ENCODE measurements around the gene PDS5B. TPM values are rescaled to one million over a fixed set of nuclear protein-coding genes. Genes with fewer than 3 reads are reported as not detected.

The PDS5B gene
- total RNA-seq, 1 experiment from 2014 or later = 44.3 TPM

DNA sequence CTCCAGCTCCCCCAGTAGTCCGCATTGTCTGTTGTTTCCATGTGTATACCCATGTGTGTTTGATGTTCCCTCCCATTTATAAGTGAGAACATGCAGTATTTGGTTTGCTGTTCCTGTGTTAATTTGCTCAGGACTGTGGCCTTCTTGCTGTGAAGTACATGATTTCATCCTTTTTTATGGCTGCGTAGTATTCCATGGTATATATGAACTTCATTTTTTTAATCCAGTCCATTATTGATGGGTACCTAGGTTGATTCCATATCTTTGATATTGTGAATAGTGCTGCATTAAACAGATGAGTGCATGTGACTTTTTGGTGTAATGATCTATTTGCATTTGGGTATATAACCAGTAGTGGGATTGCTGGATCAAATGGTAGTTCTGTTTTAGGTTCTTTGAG lies 175.2 kb downstream of the PDS5B start (continued):
- TF ChIP-seq JUN (CRISPR knock-in tag; IDR thresholded peaks at IDR 0.05) = no peak
- TF ChIP-seq, protein P1, sequence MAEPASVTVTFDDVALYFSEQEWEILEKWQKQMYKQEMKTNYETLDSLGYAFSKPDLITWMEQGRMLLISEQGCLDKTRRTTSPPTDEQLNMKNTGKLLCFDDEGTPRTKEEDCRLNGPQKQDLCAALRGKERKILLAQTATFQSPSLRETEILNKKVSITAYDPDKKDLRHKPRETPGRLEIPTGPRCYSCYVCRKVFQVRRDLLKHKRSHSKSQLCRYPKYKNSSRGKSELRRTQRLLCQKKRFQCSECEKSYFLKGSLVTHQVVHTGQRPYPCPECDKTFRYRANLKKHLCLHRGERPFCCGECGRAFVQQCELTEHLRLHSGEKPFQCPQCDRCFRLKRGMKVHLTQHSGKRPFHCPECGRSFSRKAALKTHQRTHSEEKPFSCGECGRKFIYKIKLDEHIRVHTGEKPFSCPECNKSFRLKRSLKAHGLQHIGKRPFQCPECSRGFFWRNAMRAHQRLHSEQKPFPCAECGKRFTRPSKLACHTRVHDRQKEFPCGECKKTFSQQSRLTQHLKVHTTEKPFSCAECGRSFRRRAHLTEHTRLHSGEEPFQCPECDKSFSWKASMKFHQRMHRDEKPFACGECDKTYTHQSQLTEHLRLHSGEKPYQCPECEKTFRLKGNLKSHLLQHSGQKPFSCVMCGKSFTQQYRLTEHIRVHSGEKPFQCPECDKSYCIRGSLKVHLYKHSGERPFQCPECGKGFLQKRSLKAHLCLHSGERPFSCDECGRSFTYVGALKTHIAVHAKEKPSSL (CRISPR knock-in tag; conservative IDR thresholded peaks at IDR 0.05) = no peak
- TF ChIP-seq, protein P2, sequence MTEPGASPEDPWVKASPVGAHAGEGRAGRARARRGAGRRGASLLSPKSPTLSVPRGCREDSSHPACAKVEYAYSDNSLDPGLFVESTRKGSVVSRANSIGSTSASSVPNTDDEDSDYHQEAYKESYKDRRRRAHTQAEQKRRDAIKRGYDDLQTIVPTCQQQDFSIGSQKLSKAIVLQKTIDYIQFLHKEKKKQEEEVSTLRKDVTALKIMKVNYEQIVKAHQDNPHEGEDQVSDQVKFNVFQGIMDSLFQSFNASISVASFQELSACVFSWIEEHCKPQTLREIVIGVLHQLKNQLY (CRISPR knock-in tag; IDR thresholded peaks at IDR 0.05) = no peak
- TF ChIP-seq, protein P3, sequence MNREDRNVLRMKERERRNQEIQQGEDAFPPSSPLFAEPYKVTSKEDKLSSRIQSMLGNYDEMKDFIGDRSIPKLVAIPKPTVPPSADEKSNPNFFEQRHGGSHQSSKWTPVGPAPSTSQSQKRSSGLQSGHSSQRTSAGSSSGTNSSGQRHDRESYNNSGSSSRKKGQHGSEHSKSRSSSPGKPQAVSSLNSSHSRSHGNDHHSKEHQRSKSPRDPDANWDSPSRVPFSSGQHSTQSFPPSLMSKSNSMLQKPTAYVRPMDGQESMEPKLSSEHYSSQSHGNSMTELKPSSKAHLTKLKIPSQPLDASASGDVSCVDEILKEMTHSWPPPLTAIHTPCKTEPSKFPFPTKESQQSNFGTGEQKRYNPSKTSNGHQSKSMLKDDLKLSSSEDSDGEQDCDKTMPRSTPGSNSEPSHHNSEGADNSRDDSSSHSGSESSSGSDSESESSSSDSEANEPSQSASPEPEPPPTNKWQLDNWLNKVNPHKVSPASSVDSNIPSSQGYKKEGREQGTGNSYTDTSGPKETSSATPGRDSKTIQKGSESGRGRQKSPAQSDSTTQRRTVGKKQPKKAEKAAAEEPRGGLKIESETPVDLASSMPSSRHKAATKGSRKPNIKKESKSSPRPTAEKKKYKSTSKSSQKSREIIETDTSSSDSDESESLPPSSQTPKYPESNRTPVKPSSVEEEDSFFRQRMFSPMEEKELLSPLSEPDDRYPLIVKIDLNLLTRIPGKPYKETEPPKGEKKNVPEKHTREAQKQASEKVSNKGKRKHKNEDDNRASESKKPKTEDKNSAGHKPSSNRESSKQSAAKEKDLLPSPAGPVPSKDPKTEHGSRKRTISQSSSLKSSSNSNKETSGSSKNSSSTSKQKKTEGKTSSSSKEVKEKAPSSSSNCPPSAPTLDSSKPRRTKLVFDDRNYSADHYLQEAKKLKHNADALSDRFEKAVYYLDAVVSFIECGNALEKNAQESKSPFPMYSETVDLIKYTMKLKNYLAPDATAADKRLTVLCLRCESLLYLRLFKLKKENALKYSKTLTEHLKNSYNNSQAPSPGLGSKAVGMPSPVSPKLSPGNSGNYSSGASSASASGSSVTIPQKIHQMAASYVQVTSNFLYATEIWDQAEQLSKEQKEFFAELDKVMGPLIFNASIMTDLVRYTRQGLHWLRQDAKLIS (CRISPR knock-in tag; IDR thresholded peaks at IDR 0.05; ENCODE audit: borderline replicate concordance) = no peak
- TF ChIP-seq, protein P4, sequence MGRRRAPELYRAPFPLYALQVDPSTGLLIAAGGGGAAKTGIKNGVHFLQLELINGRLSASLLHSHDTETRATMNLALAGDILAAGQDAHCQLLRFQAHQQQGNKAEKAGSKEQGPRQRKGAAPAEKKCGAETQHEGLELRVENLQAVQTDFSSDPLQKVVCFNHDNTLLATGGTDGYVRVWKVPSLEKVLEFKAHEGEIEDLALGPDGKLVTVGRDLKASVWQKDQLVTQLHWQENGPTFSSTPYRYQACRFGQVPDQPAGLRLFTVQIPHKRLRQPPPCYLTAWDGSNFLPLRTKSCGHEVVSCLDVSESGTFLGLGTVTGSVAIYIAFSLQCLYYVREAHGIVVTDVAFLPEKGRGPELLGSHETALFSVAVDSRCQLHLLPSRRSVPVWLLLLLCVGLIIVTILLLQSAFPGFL (CRISPR knock-in tag; IDR thresholded peaks at IDR 0.05; ENCODE audit: borderline replicate concordance) = no peak
- TF ChIP-seq, protein P5, sequence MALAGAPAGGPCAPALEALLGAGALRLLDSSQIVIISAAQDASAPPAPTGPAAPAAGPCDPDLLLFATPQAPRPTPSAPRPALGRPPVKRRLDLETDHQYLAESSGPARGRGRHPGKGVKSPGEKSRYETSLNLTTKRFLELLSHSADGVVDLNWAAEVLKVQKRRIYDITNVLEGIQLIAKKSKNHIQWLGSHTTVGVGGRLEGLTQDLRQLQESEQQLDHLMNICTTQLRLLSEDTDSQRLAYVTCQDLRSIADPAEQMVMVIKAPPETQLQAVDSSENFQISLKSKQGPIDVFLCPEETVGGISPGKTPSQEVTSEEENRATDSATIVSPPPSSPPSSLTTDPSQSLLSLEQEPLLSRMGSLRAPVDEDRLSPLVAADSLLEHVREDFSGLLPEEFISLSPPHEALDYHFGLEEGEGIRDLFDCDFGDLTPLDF (CRISPR knock-in tag; IDR thresholded peaks at IDR 0.05) = no peak

DNA sequence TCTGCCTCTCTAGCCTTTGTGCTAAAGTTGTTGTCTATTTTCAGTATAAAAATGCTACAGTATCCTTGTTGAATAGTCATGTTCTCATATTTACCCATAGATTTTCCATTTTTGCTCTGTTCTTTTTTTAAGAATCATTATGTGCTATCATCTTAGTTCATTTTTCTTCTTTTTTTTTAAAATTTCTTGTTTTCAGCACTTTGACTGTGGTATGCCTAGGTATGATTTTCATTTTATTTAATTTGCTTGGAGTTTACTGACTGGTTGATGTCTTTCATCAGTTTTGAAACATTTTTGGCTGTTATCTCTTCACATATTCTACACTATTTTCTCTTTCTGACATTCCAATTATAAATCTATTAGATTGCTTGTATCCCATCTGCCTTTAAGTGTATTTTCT lies 192.9 kb downstream of the PDS5B start:
- POLR2A ChIA-PET = no interaction called here
- no peaks in the 10 kb centered on the region for H3K4me1 Mint-ChIP-seq
- CTCF ChIA-PET = no interaction called here
- no peaks in the 10 kb centered on the region for H3K27me3 Mint-ChIP-seq (ENCODE audit: low read depth)
- no peak overlapping the region for H3K27ac Mint-ChIP-seq
- peaks cover 17% of the 10 kb centered on the region for H3K36me3 Mint-ChIP-seq
- peaks cover 10% of the 10 kb centered on the region; the same call in 1 of the 2 replicates for H3K9me3 Mint-ChIP-seq
- ATAC-seq (no peak), DNase-seq (ENCODE audit: low spot score) (no peak)
- TF ChIP-seq ZNF121 (CRISPR knock-in tag; IDR thresholded peaks at IDR 0.05) = no peak
- no peak for TF ChIP-seq KAT7 (CRISPR knock-in tag; IDR thresholded peaks at IDR 0.05; ENCODE audit: borderline replicate concordance)
- no peak for TF ChIP-seq ZBTB21 (CRISPR knock-in tag; IDR thresholded peaks at IDR 0.05; ENCODE audit: borderline replicate concordance)
- no peak for TF ChIP-seq TEAD1 (CRISPR knock-in tag; IDR thresholded peaks at IDR 0.05)
- TF ChIP-seq IRF2 (CRISPR knock-in tag; IDR thresholded peaks at IDR 0.05; ENCODE audit: borderline replicate concordance, low read depth) = no peak
- no peak for TF ChIP-seq MYBL2 (CRISPR knock-in tag; IDR thresholded peaks at IDR 0.05)
- TF ChIP-seq, protein P3 (CRISPR knock-in tag; IDR thresholded peaks at IDR 0.05; ENCODE audit: borderline replicate concordance) = no peak
- H3K4me3 Mint-ChIP-seq = no peak overlapping the region
